Type B pancreatic cell (in vitro differentiated cells): Measurements from ENCODE around the gene SPDYE16. TPM values are rescaled to one million over a fixed set of nuclear protein-coding genes. Genes with fewer than 3 reads are reported as not detected.

Experiments used
- total RNA-seq: library from RNA; stranded (reverse); gene quantifications from 2 replicates; pipeline ENCODE4 v1.2.1, GENCODE V29; 2021; ENCODE audit warnings: low replicate concordance

SPDYE16 gene
- total RNA-seq, 1 donor from 2014 or later: 0.51 TPM

Other genes starting within 250 kb of the SPDYE16 start
- gene HSPB1, start 240.6 kb downstream of the SPDYE16 start, total RNA-seq: 228 and 315 TPM in 2 replicates
- 140 TPM in 2 replicates for gene YWHAG, start 184.3 kb downstream of the SPDYE16 start, total RNA-seq
- 1.7 and 4.9 TPM in 2 replicates for gene SSC4D, start 133.6 kb downstream of the SPDYE16 start, total RNA-seq
- not detected in 2 replicates for gene ZP3, start 118.3 kb downstream of the SPDYE16 start, total RNA-seq
- 30.1 and 30.6 TPM in 2 replicates for gene DTX2, start 81.6 kb downstream of the SPDYE16 start, total RNA-seq
- 10.7 and 11.2 TPM in 2 replicates for gene UPK3B, start 32.7 kb downstream of the SPDYE16 start, total RNA-seq
- gene POMZP3, start 84.0 kb upstream of the SPDYE16 start, total RNA-seq: 8.9 and 10.5 TPM in 2 replicates